NCI-H510A (cell line): ENCODE results near the gene SPATA4.
"Not testable (repeated sequence)": the region's sequence is repeated elsewhere in the genome, so short reads cannot be mapped to it uniquely, and the experiment has no call there.

Source experiments
- DNase-seq: peaks from one replicate; lab custom pipeline; 2025; lab: John Stamatoyannopoulos, UW

SPATA4 gene

GRCh38 chr4:176195184-176195978, at the start of gene SPATA4:
SPATA4 (minus strand) TSS chr4:176195585; CDS start chr4:176195562, 23 bp downstream.
- DNase-seq, result peak; percentile 82

- no peak for DNase-seq
These were observed 47.5 kb upstream of the SPATA4 start for GRCh38 chr4:176242764-176243347.

- DNase-seq, result no peak
These were observed 46.3 kb upstream of the SPATA4 start for GRCh38 chr4:176241703-176242102.

GRCh38 chr4:176238826-176239225, 43.4 kb upstream of the SPATA4 start:
- peak; percentile 7 for DNase-seq

GRCh38 chr4:176238157-176238610, 42.8 kb upstream of the SPATA4 start:
- no peak for DNase-seq

- DNase-seq, result no peak
These were observed 41.6 kb upstream of the SPATA4 start for GRCh38 chr4:176236946-176237345.

DNA sequence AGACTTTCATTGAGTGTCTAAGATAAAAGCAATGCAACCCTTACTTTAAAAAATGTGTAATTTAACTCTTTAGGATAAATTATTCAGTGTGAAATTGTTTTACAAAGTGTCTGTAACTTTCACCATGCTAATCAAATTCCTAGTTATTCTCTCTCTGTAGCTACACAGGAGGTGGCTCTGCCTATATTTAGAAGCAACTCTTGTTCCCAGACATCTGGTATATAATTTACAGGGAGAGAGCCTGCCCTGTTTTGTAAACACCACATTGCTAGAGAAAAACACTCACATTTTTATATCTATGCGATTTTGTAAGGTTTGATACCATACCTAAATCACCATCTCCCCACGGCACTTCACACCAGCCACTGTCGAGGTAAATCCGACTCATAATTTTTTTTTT, 35.5 kb upstream of the SPATA4 start:
- DNase-seq, result no peak

- DNase-seq, result no peak
These were observed 34.3 kb upstream of the SPATA4 start for GRCh38 chr4:176229645-176230044.

GRCh38 chr4:176226736-176227135, 31.4 kb upstream of the SPATA4 start:
- no peak for DNase-seq

- no peak for DNase-seq
These were observed 28.2 kb upstream of the SPATA4 start for GRCh38 chr4:176223561-176223960.

DNA sequence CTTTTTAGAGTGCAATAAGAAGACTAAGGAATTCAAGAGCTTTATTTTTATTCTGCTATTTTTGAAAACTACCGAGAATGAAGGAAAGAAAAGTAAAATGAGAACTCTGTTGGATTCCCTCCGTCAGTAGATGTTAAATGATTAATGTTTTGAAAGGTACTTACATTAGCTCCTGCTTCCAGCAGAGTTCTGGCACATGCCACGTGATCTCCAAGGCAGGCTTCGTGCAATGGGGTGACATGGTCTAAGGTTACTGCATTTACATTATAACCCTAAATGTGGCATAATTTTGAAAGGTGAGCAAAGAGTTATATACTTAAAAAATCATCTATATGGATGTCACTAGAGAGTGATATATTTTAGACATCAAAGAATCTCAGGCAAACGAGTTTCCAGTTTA, 26.8 kb upstream of the SPATA4 start:
- DNase-seq, result no peak

- no peak for DNase-seq
These were observed 22.1 kb upstream of the SPATA4 start for GRCh38 chr4:176217510-176217909.

DNA sequence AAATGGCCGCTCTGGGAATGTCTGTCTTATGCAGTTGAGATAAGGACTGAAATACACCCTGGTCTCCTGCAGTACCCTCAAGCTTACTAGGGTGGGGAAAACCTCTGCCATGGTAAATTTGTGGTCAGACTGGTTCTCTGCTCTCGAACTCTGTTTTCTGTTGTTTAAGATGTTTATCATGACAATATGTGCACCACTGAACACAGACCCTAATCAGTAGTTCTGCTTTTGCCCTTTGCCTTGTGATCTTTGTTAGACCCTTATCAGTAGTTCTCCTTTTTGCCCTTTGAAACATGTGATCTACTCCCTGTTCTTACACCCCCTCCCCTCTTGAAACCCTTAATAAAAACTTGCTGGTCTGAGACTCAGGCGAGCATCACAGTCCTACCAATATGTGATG, 17.0 kb upstream of the SPATA4 start:
- DNase-seq, result not testable (repeated sequence)

DNA sequence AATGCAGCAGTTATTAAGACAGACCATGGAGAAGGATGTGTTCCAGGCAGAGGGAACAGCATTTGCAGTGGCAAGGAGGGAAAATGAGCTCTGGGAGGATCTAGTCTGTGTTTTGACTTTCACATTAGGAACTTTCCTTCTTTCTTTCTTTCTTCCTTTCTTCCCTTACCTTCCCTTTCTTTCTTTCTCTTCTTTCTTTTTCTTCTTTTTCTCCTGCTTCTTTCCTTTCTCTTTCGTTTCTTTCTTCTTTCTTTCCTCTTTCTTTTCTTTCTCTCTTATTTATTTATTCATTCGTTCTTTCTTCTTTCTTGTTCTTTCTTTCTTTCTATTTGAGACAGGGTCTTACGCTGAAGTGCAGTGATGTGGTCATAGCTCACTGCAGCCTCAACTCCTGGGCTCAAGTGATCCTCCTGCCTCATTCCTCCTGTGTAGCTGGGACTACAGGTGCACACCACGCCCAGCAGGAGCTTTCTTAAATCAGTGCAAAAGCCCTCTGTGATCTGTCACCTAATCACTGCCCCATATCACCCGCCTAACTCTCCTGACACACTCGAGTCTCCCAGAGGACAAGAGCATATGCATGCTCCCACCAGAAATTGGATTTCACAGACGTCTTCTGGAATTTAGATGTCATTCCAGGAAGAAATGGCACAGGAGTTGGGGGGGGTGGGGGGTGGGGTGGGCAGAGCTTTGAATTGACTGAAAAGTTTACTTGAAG, 15.4 kb upstream of the SPATA4 start:
- no peak for DNase-seq

- no peak for DNase-seq
These were observed 14.7 kb upstream of the SPATA4 start for GRCh38 chr4:176210101-176210500.

DNA sequence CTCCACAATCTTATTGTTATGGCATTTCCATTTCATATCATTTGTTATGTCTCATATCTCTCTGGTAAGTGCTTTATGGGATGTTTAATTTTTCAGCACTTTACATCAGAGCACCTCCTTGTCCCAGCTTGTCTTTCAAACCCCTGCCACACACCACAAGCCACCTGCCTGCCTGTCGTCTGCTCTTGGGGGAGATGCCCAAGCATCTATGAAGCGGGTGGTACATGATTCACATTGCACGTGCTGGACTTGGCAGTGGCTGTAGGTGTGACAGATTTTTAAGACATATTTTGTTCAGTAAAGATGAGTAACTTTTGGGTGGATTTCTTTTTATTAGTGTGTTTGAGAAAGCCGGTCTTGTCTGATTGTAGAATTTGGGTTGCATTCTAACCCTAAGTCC, 14.2 kb upstream of the SPATA4 start:
- no peak for DNase-seq

- DNase-seq, result no peak
These were observed 12.5 kb upstream of the SPATA4 start for GRCh38 chr4:176207839-176208238.

DNA sequence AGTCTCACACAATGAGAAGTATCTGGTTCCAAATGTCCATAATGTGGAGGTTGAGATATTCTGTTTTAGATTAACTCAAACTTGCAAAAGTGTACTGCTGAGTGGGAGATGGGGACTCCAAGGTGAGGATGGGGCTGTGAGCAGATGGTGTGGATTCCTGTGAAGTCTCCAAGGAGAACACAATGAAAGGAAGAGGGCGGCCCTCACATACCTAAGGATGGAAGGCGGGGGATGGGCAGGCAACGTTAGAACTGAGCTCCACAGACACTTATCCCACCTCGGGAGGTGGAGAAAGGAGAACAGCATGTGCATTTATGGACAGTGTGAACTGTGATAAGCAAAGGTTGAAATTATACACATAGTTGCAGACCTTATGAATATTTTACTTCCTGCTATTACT, 9.9 kb upstream of the SPATA4 start:
- DNase-seq, result no peak

DNA sequence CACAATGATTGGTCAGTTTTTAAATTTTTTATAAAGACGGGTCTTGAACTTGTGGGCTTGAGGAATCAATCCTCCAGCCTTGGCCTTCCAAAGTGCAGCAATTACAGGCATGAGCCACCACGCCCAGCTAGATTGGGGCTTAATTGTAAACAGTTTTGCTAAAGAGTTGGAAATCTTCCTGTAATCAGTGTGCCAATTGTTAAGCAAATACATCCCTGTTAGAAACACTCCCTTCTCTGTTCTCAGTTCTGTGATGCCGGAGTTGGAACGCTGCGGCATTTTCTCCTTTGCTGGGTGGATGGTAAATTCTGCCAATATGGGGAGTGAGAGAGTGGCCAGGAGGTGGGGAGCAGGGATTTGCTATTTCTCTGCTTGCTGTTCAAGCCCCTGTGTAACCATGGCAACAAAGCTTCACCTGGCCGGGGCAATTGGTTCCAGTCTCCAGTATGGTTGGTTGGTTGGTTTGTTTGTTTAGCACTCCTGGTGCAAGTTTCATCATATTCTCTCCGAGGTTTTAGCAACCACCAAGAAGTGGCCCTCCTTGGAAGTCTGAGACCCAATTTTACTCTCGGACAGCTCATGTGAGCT, 3.0 kb upstream of the SPATA4 start:
- DNase-seq, result peak; percentile 68

DNA sequence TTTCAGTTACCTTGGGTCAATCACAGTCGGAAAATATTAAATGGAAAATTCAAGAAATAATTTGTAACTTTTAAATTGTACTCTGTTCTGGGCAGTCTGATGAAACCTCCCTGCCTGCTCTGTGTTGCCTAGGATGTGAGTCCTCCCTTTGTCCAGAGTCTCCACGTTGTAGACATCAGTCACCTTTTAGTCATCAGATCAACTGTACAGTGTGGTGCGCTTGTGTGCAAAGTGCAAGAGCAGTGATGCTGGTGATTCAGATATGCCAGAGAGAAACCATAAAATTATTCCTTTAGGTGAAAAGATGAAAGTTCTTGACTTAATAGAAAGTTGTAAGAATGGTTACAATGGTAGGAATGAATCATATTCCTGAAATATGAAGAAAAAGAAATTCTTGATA, 1.4 kb downstream of the SPATA4 start:
- DNase-seq, result no peak

DNA sequence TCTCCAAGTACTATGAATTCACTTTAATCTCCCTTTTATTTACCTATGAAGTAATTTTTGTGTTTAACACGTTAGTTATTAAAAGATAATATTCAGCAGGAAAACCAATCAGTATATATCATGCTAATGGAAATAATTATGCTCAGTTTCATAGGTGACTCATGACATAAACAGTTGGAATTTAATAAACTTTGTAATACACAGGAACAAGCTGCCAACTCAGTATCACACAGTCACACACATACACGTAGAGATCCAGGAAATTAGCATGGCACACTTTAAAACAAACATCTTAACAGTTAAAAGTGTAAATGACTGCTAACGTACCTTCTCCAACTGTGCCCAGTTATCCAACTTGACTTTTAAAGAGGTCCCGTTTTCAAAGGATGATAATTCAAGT, 2.3 kb downstream of the SPATA4 start:
- no peak for DNase-seq

DNA sequence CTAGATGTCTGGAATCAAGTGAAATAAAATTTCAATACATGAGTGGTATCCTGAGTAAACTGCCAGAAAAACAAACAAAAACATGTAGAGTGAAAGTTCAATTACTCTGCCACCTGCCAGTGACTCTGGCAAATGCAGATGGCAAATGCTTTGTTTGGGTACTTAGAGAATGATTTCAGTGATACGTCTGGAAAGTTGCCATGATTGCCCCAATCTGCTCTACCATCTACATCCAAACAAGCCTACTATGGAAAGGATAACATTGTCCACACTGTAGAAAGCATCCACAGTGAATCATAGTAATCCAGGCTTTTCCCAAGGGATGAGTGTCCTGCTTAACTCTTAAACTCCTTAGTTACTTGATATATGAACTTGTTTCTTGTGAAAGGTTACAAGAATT, 3.4 kb downstream of the SPATA4 start:
- peak; percentile 44 for DNase-seq
